Neural cell (in vitro differentiated cells): ENCODE results near the gene NOM1. TPM values are rescaled to one million over a fixed set of nuclear protein-coding genes. Genes with fewer than 3 reads are reported as not detected.

ENCODE experiments used
- H2AFZ ChIP-seq: fragments of 200-600, 300-800 bp; sonication (generic), shearing (Covaris generic); 2 replicates; pipeline ENCODE4 v1.6.0; 2014; ENCODE audit warnings: low read depth, mild to moderate bottlenecking, antibody characterized with exemption, low read length, moderate library complexity
- H3F3A ChIP-seq: fragments of 200-600 bp; shearing (Covaris generic); 2 replicates; pipeline ENCODE4 v1.6.1; 2016; ENCODE audit warnings: mild to moderate bottlenecking, moderate library complexity, mixed read lengths, antibody characterized with exemption, low read length; ENCODE audit not compliant: insufficient read depth, poor library complexity, severe bottlenecking
- H3K27ac ChIP-seq: fragments of 200-600, 300-800 bp; sonication (generic), shearing (Covaris generic); 2 replicates; pipeline ENCODE4 v1.5.1; 2014; ENCODE audit warnings: mild to moderate bottlenecking, low read length, moderate library complexity
- H3K27me3 ChIP-seq: fragments of 300-800, 200-600 bp; sonication (generic), shearing (Covaris generic); 2 replicates; pipeline ENCODE4 v1.6.0; 2014; ENCODE audit warnings: mild to moderate bottlenecking, low read depth, low read length, moderate library complexity; ENCODE audit not compliant: insufficient read depth
- H3K36me3 ChIP-seq: fragments of 300-800, 200-600 bp; sonication (generic), shearing (Covaris generic); 2 replicates; pipeline ENCODE4 v1.5.1; 2014; ENCODE audit warnings: mild to moderate bottlenecking, antibody characterized with exemption, low read length, moderate library complexity; ENCODE audit not compliant: insufficient read depth
- H3K4me2 ChIP-seq: fragments of 300-800, 200-600 bp; sonication (generic), shearing (Covaris generic); 2 replicates; pipeline ENCODE4 v1.6.0; 2014; ENCODE audit warnings: mild to moderate bottlenecking, low read length
- H3K4me3 ChIP-seq: fragments of 300-800, 200-600 bp; sonication (generic), shearing (Covaris generic); 2 replicates; pipeline ENCODE4 v1.5.1; 2014; ENCODE audit warnings: mild to moderate bottlenecking, low read length, moderate library complexity
- H3K79me2 ChIP-seq: fragments of 200-600 bp; shearing (Covaris generic); replicated peaks from 2 replicates; pipeline ENCODE4 v1.6.0; 2014; ENCODE audit warnings: mild to moderate bottlenecking, low read length, moderate library complexity; ENCODE audit not compliant: insufficient read depth
- H3K9ac ChIP-seq: fragments of 300-800, 200-600 bp; sonication (generic), shearing (Covaris generic); 2 replicates; pipeline ENCODE4 v1.6.1; 2016; ENCODE audit warnings: mild to moderate bottlenecking, low read length, mixed read lengths
- H3K9me2 ChIP-seq: fragments of 200-600 bp; shearing (Covaris generic); 2 replicates; pipeline ENCODE4 v1.6.1; 2016; ENCODE audit warnings: mild to moderate bottlenecking, low read length, mixed read lengths; ENCODE audit not compliant: insufficient read depth
- H3K9me3 ChIP-seq: fragments of 200-600, 300-800 bp; sonication (generic), shearing (Covaris generic); 2 replicates; pipeline ENCODE4 v1.6.1; 2016; ENCODE audit warnings: mild to moderate bottlenecking, mixed run types, low read length, moderate library complexity, mixed read lengths
- H4K20me1 ChIP-seq: fragments of 200-600 bp; shearing (Covaris generic); 2 replicates; pipeline ENCODE4 v1.6.1; 2016; ENCODE audit warnings: mild to moderate bottlenecking, mixed run types; ENCODE audit not compliant: insufficient read depth
- CTCF ChIP-seq: fragments of 450-650 bp; IDR thresholded peaks from 2 replicates; pipeline ENCODE4 v1.5.1; 2014; ENCODE audit warnings: antibody characterized with exemption, mild to moderate bottlenecking, moderate library complexity; ENCODE audit not compliant: poor library complexity, severe bottlenecking
- EP300 ChIP-seq: fragments of 450-650 bp; conservative IDR thresholded peaks from 2 replicates; pipeline ENCODE4 v1.6.1; 2014; ENCODE audit warnings: antibody characterized with exemption, mild to moderate bottlenecking, moderate library complexity; ENCODE audit not compliant: poor library complexity, severe bottlenecking
- EZH2 ChIP-seq: fragments of 200-600, 300-800 bp; shearing (Covaris generic), sonication (generic); IDR thresholded peaks from 2 replicates; pipeline ENCODE4 v1.6.1; 2014; ENCODE audit warnings: antibody characterized with exemption, low read length, borderline replicate concordance, mild to moderate bottlenecking; ENCODE audit not compliant: insufficient read depth, poor library complexity, severe bottlenecking
- MXI1 ChIP-seq: fragments of 450-650 bp; conservative IDR thresholded peaks from 2 replicates; pipeline ENCODE4 v1.6.1; 2014; ENCODE audit warnings: antibody characterized with exemption, mild to moderate bottlenecking; ENCODE audit not compliant: poor library complexity, severe bottlenecking
- POLR2AphosphoS5 ChIP-seq: IDR thresholded peaks from 2 replicates; pipeline ENCODE4 v1.6.1; 2012
- RAD21 ChIP-seq: fragments of 450-650 bp; conservative IDR thresholded peaks from 2 replicates; pipeline ENCODE4 v1.6.1; 2014; ENCODE audit warnings: antibody characterized with exemption, mild to moderate bottlenecking, moderate library complexity
- REST ChIP-seq: IDR thresholded peaks from 2 replicates; pipeline ENCODE4 v1.6.1; 2012; ENCODE audit warnings: borderline replicate concordance
- SMC3 ChIP-seq: fragments of 450-650 bp; conservative IDR thresholded peaks from 2 replicates; pipeline ENCODE4 v1.6.1; 2014; ENCODE audit warnings: antibody characterized with exemption, mild to moderate bottlenecking, moderate library complexity; ENCODE audit not compliant: poor library complexity
- TAF1 ChIP-seq: IDR thresholded peaks from 2 replicates; pipeline ENCODE4 v1.6.1; 2012; ENCODE audit warnings: low read depth
- polyA plus RNA-seq: library from polyadenylated mRNA; depleted of rRNA; stranded (reverse); fragments of >200 nt; gene quantifications from 2 replicates; pipeline ENCODE4 v1.2.3, GENCODE V29; 2014

Gene NOM1
- polyA plus RNA-seq, 1 donor from 2014 or later = 22.5 TPM

- no peak overlapping the region for H3K4me3 ChIP-seq
- no peaks in the 10 kb centered on the region for H3K9me3 ChIP-seq
- no peak overlapping the region for H3K4me2 ChIP-seq
- no peaks in the 10 kb centered on the region for H4K20me1 ChIP-seq
- TF ChIP-seq MXI1 (no peak), POLR2AphosphoS5 (no peak), CTCF (no peak), REST (no peak), EP300 (no peak), EZH2 (no peak)
- H3K79me2 ChIP-seq = no peaks in the 10 kb centered on the region
- no peak overlapping the region for H3K27ac ChIP-seq
- H3K27me3 ChIP-seq = peaks cover 95% of the 10 kb centered on the region
- no peaks in the 10 kb centered on the region for H3K36me3 ChIP-seq
- no peak overlapping the region for H3K9ac ChIP-seq
- H3F3A ChIP-seq = no peaks in the 10 kb centered on the region
- H3K9me2 ChIP-seq = no peaks in the 10 kb centered on the region
- no peak overlapping the region for H2AFZ ChIP-seq
Observed at GRCh38 chr7:157000741-157001653, 51.5 kb downstream of the NOM1 start.

GRCh38 chr7:157001920-157002818, 52.7 kb downstream of the NOM1 start:
- TF ChIP-seq MXI1 (no peak), POLR2AphosphoS5 (no peak), RAD21 (no peak), EP300 (no peak), SMC3 (no peak), TAF1 (no peak)
- no peak overlapping the region for H3K4me3 ChIP-seq
- H3K9me3 ChIP-seq = no peaks in the 10 kb centered on the region
- H3K27ac ChIP-seq = no peak overlapping the region
- no peaks in the 10 kb centered on the region for H3K36me3 ChIP-seq
- H3F3A ChIP-seq = no peaks in the 10 kb centered on the region
- H3K4me2 ChIP-seq = no peak overlapping the region
- no peaks in the 10 kb centered on the region for H3K9me2 ChIP-seq
- H4K20me1 ChIP-seq = no peaks in the 10 kb centered on the region
- H3K79me2 ChIP-seq = no peaks in the 10 kb centered on the region
- peaks cover 97% of the 10 kb centered on the region for H3K27me3 ChIP-seq
- H3K9ac ChIP-seq = no peak overlapping the region
- H2AFZ ChIP-seq = no peak overlapping the region
